NCI-H774 (cell line): Measurements from ENCODE around the gene TBX3.
"Not testable (repeated sequence)": the region's sequence is repeated elsewhere in the genome, so short reads cannot be mapped to it uniquely, and the experiment has no call there.

Source experiments
- DNase-seq: peaks from one replicate; lab custom pipeline; 2025; lab: John Stamatoyannopoulos, UW

Gene TBX3

GRCh38 chr12:114684098-114684869 lies at the start of gene TBX3:
Gene TBX3 (minus strand): TSS chr12:114684175. CDS start chr12:114683200, 975 bp downstream.
- peak; percentile 98 for DNase-seq

DNA sequence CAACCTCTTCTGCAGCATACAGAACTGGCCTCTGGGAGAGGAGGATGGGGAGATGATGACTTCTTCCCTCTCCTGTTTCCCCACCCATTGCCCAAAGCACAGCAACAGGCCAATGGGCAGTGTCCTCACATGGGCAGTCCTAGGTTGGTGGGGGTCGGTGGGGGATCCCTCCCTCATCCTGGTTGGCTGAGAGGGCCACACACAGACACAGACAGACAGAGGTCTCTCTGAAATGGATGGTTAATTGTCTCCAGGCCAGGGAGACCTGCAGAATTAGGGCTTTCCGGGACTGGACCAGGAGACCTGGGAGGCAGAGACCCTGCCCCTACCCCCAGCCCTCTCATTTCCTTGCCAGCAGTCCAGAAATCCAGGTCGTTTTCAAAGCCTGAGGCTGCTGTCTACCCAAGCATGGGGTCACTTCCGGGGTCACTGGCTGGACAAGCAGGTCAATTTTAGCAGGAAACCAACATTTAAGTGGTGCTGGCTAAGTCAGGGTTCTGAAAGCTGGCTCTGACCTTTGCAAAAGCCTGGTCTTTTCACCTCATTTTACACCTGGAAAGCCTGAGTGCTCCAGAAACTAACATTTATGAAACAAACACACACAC lies 48.6 kb upstream of the TBX3 start:
- no peak for DNase-seq

- no peak for DNase-seq
Measured at GRCh38 chr12:114729731-114730130, 45.8 kb upstream of the TBX3 start.

- DNase-seq = no peak
Measured at GRCh38 chr12:114726092-114726710, 42.2 kb upstream of the TBX3 start.

DNA sequence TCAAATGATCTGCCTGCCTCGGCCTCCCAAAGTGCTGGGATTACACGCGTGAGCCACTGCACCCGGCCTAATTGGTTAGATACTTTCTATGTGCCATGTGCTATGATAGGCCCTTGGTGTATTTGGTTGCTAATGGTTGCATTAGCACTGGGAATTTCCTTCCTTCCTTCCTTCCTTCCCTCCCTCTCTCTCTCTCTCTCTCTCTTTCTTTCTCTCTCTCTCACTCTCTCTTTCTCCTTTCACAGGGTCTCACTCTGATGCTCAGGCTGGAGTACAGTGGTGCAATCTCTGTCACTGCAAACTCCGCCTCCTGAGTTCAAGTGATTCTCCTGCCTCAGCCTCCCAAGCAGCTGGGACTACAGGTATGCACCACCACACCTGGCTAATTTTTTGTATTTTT lies 38.2 kb upstream of the TBX3 start:
- DNase-seq = not testable (repeated sequence)

- DNase-seq = no peak
Measured at GRCh38 chr12:114721266-114721665, 37.3 kb upstream of the TBX3 start.

GRCh38 chr12:114713466-114714215 lies 29.7 kb upstream of the TBX3 start:
- DNase-seq = no peak

DNA sequence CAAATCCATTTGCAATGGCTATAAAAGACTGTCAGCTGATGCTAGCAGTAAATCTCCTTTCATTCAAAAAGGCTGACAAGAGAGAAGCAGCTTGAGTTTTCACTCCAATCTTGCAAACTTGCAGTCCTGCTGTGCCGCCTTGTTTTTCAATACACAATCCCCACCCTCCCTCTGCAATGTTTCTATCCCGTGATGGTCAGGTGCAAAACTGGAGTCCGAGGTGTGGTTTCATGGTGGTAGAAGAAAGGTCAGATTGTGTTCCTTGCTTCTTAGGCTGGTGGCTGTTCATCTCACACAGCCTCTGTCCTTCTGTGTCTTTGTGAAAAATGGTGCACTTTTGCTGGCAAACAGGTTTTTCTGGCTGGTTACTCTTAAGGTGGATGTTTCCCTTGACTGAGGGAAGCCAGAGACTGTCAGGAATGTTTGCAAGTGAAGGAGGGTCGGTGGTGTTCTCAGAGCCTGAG lies 27.7 kb upstream of the TBX3 start:
- no peak for DNase-seq

DNA sequence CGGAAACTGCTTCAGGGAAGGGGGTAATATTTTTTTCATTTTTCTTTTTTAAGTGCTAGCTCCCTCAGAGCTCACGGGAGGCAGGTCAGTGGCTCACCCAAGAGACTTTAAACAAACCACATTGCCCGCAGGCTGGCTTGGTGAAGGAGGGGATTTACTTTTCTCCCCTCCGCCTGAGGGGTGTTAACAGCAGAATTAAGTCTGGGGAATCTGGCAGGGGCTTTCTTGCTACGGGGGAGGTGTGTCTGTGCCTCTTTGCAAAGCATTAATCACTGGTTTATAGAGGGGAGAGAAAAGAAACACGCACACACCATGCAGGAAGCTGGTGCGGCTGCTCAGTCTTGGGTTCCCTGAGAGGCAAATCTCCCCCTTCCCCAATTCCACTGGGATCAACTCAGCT lies 26.2 kb upstream of the TBX3 start:
- DNase-seq = no peak

DNA sequence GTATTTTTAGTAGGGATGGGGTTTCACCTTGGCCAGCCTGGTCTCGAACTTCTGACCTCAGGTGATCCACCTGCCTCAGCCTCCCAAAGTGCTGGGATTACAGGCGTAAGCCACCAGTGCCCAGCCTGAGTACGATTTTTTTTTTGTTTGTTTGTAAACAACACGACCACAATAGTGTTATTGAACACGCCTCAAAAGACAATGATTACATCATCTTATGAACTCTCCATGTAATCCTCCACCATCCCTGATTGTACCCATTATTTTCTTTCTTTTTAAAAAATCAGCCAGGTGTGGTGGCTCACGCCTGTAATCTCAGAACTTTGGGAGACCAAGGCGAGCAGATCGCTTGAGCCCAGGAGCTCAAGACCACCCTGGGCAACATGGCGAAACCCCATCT lies 25.1 kb upstream of the TBX3 start:
- DNase-seq = no peak

GRCh38 chr12:114708598-114708997 lies 24.6 kb upstream of the TBX3 start:
- not testable (repeated sequence) for DNase-seq

GRCh38 chr12:114704096-114704495 lies 20.1 kb upstream of the TBX3 start:
- no peak for DNase-seq

DNA sequence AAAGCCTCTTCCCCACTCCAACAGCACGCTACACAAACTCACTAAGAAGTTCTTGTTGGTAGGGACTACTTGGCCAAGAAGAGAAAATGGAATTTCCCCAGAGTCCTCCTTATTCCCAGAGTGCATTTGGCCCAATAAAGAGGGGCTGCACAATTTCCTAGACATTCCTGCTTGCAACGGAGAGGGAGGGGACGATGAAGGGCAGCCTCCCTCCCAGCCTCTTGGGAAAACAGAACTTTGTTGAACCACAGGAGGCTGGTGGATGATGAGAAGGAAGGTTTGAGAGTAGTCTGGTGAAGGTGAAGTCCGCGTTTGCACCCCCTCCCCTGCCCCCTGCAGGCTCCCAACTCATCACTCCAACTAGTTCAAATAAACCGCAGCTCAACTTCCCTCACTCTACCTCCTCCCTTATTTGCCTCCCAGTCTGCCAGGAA lies 19.1 kb upstream of the TBX3 start:
- DNase-seq = no peak

DNA sequence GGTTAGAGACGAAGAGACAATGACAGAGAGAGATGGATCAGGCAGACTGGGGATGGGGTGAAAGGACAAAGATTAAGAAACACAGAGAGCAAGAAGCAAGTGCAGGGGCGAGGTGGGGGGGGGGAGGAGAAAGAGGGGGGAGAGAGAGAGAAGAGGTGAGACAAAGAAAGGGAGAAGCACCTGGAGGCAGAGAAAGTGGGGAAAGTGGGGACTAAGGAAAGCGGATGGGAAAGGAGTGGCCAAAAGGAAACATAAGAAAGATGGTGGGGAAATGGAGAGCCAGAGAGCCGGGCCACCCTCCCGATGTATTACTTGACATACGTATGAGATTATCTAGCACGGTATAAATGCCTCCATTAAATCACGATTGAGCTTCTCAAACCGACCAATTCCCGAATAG lies 18.5 kb upstream of the TBX3 start:
- DNase-seq = no peak

DNA sequence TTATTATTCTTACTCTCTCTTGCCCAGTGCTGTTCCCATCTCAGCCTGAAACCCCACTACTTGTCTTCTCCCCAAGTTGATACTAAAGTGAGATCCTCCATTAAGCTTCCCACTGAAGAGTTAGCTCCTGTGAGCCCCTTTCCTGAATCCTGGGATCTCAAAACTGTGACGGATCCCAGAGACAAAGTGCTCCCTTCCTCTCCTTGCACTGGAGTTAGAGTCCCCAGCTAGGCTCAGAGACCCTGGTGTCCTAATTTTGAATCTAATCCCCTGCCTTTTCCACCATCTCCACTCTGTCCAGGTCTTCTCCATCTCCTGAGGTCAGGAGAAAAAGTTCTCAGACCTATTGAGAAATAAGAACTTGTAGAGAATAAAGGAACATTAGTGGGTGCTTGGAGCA lies 17.6 kb upstream of the TBX3 start:
- DNase-seq = no peak

- no peak for DNase-seq
Measured at GRCh38 chr12:114701104-114701414, 17.1 kb upstream of the TBX3 start.

DNA sequence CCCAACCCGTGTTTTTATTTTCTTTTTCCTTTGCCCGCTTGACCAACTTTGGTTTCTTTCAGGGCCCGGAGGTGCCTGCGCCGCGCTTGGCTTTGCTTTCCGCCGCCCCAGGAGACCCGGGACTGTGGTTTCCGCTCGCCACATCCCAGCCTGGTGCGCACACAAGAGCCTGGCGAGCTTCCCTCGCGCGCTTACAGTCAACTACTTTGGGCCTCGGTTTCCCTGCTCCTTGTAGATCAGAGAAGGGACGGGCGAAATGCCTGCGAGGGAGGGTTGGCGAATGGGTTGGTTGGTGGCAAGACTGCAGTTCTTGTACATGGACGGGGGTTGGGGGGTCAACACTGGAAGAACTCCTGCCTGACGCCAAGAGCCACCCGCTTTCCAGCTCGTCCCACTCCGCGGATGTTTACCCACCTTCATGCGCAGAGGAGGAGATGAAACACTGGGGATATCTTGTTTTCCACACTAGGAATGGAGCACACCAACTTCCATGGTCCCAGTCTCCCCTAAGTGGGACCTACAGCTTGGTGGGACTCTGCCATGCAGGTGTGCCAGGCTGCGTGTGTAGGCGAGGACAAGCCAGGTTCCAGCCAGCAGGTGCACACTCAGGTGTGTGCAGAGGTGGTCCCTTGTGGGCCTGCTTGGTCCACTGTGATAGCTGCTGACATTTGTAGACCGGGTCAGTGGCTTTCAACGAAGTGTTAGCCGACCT lies 16.6 kb upstream of the TBX3 start:
- no peak for DNase-seq

- no peak for DNase-seq
Measured at GRCh38 chr12:114698566-114699163, 14.7 kb upstream of the TBX3 start.

- DNase-seq = no peak
Measured at GRCh38 chr12:114697741-114698565, 14.0 kb upstream of the TBX3 start.

- DNase-seq = no peak
Measured at GRCh38 chr12:114697243-114697716, 13.3 kb upstream of the TBX3 start.
